Measurements from ENCODE around the gene RAB39A. TPM values are rescaled to one million over a fixed set of nuclear protein-coding genes. Genes with fewer than 3 reads are reported as not detected.

RAB39A gene
- total RNA-seq, 4 donors from 2014 or later, result 0.13 to 0.95 (median 0.67) TPM; not detected in 1

GRCh38 chr11:108012139-108012725 is 84.0 kb downstream of the RAB39A start:
- DNase-seq, result no peak
- Histone ChIP-seq H3K9me3 (no peaks in the 10 kb centered on the region), H3K4me3 (no peak overlapping the region), H3K27me3 (no peaks in the 10 kb centered on the region), H3K4me1 (peaks cover 20 to 60% (median 27%) of the 10 kb centered on the region in 3 donors), H3K27ac (no peak overlapping the region), H3K36me3 (peaks cover 0 to 5% (median 0%) of the 10 kb centered on the region in 3 donors)
- TF ChIP-seq POLR2A (IDR thresholded peaks at IDR 0.05), result no peak
- no peak for TF ChIP-seq CTCF (IDR thresholded peaks at IDR 0.05)
- 95 to 98% methylated on average over 5 of the region's 5 CpGs for WGBS, 2 donors
- intact Hi-C loops (cut with DNase I), result no loop called here

Other genes with a start within 250 kb of the RAB39A start
- gene SLN, start 216.4 kb upstream of the RAB39A start, total RNA-seq, result not detected
- gene SLC35F2, start 69.7 kb upstream of the RAB39A start, total RNA-seq, result 10 to 100 TPM; 12.6 to 24.0 (median 17.2) TPM
- gene CUL5, start 80.5 kb downstream of the RAB39A start, total RNA-seq, result 10 to 100 TPM; 19.4 to 34.3 (median 31.7) TPM
- gene ACAT1, start 193.1 kb downstream of the RAB39A start, total RNA-seq, result 10 to 100 TPM; 47.6 to 94.4 (median 85.2) TPM

Measured in esophagus squamous epithelium (tissue), 5 donors.